Left renal cortex interstitium (tissue), 4 donors: ENCODE data around the gene NT5DC1. TPM values are rescaled to one million over a fixed set of nuclear protein-coding genes. Genes with fewer than 3 reads are reported as not detected.
"Not testable (repeated sequence)": the region's sequence is repeated elsewhere in the genome, so short reads cannot be mapped to it uniquely, and the experiment has no call there.

Experiments used
- DNase-seq, 4 donors: peaks; one replicate each; pipeline ENCODE4 v3.0.0-alpha.2; 2013; ENCODE audit warnings: low read depth in 4 of 4, low spot score in 2 of 4, missing footprints in 1 of 4
- polyA plus RNA-seq, 4 donors: library from polyadenylated mRNA; unstranded; fragments of 120-200 nt; gene quantifications; one replicate each; pipeline ENCODE4 v1.2.1, GENCODE V29; 2013; ENCODE audit not compliant: insufficient read length in 4 of 4

Gene NT5DC1
- polyA plus RNA-seq, 4 donors = 37.4 to 46.4 (median 45.4) TPM

GRCh38 chr6:116087437-116088027, 13.1 kb upstream of the NT5DC1 start:
- DNase-seq = no peak

GRCh38 chr6:116088946-116089345, 11.7 kb upstream of the NT5DC1 start:
- DNase-seq = no peak

- DNase-seq = no peak
These were observed 10.4 kb upstream of the NT5DC1 start for GRCh38 chr6:116090251-116090650.

GRCh38 chr6:116094041-116094440, 6.6 kb upstream of the NT5DC1 start:
- DNase-seq = no peak

- not testable (repeated sequence) for DNase-seq
These were observed 4.4 kb upstream of the NT5DC1 start for GRCh38 chr6:116096048-116096759.

- DNase-seq = no peak
These were observed 3.5 kb upstream of the NT5DC1 start for GRCh38 chr6:116096979-116097816.

GRCh38 chr6:116099036-116099435, 1.6 kb upstream of the NT5DC1 start:
- no peak for DNase-seq

- no peak for DNase-seq
These were observed 657 bp downstream of the NT5DC1 start for GRCh38 chr6:116101302-116101718.

GRCh38 chr6:116101790-116102189, 1.1 kb downstream of the NT5DC1 start:
- no peak for DNase-seq

- DNase-seq = no peak
These were observed 2.2 kb downstream of the NT5DC1 start for GRCh38 chr6:116102873-116103272.

- DNase-seq = no peak
These were observed 4.0 kb downstream of the NT5DC1 start for GRCh38 chr6:116104636-116105035.

GRCh38 chr6:116105247-116105646, 4.6 kb downstream of the NT5DC1 start:
- no peak for DNase-seq

- no peak for DNase-seq
These were observed 5.5 kb downstream of the NT5DC1 start for GRCh38 chr6:116106146-116106545.

GRCh38 chr6:116108836-116109235, 8.2 kb downstream of the NT5DC1 start:
- DNase-seq = no peak

GRCh38 chr6:116111552-116112528, 11.2 kb downstream of the NT5DC1 start:
- no peak for DNase-seq

GRCh38 chr6:116113386-116113785, 12.7 kb downstream of the NT5DC1 start:
- no peak for DNase-seq

GRCh38 chr6:116115781-116116180, 15.1 kb downstream of the NT5DC1 start:
- no peak for DNase-seq

GRCh38 chr6:116118608-116119007, 18.0 kb downstream of the NT5DC1 start:
- DNase-seq = no peak

GRCh38 chr6:116120430-116120829, 19.8 kb downstream of the NT5DC1 start:
- no peak for DNase-seq

- no peak for DNase-seq
These were observed 25.4 kb downstream of the NT5DC1 start, which contains the start of gene COL10A1 for GRCh38 chr6:116126032-116126431. Gene COL10A1 (minus strand): TSS chr6:116126132. CDS start chr6:116125492, 640 bp downstream.
